GM20000 (cell line): ENCODE data around the gene SUGP2.
A peak's percentile ranks its signal among the peaks of the same experiment; 100 is the strongest.

ENCODE experiments used
- DNase-seq: peaks from one replicate; pipeline ENCODE4 v3.0.0; 2012; ENCODE audit warnings: low spot score
- CTCF ChIP-seq: IDR thresholded peaks from 2 replicates; pipeline ENCODE4 v1.5.1; 2012; ENCODE audit warnings: mild to moderate bottlenecking, control low read depth; ENCODE audit errors: extremely low read depth, missing control alignments

The SUGP2 gene

GRCh38 chr19:19042732-19043280, 9.5 kb upstream of the SUGP2 start:
- no peak for TF ChIP-seq CTCF
- DNase-seq, result no peak

GRCh38 chr19:19040417-19040816, 7.1 kb upstream of the SUGP2 start:
- no peak for DNase-seq
- no peak for TF ChIP-seq CTCF

- DNase-seq, result no peak
- no peak for TF ChIP-seq CTCF
Measured at GRCh38 chr19:19039901-19040300, 6.6 kb upstream of the SUGP2 start.

- TF ChIP-seq CTCF, result no peak
- DNase-seq, result peak; percentile 86
Measured at GRCh38 chr19:19034204-19034624, 897 bp upstream of the SUGP2 start.

- TF ChIP-seq CTCF, result no peak
- no peak for DNase-seq
Measured at GRCh38 chr19:19033176-19033425, 216 bp downstream of the SUGP2 start.

- peak; percentile 96 for DNase-seq
- TF ChIP-seq CTCF, result no peak
Measured at GRCh38 chr19:19032420-19033175, 719 bp downstream of the SUGP2 start.

- DNase-seq, result no peak
- no peak for TF ChIP-seq CTCF
Measured at GRCh38 chr19:19031891-19032290, 1.4 kb downstream of the SUGP2 start.
